OCI-LY7 (cell line): Measurements from ENCODE around the gene MPZL2.

Source experiments
- EZH2phosphoT487 ChIP-seq: fragments of 200-600 bp; sonication (generic); IDR thresholded peaks from 2 replicates; pipeline ENCODE4 v1.6.1; 2018; ENCODE audit warnings: low read depth, borderline replicate concordance, mild to moderate bottlenecking, mixed run types, antibody characterized with exemption, low read length, moderate library complexity, mixed read lengths
- TF ChIP-seq, protein P1 (sequence below): fragments of 200-600 bp; sonication (generic); conservative IDR thresholded peaks from 2 replicates; pipeline ENCODE4 v1.5.1; 2014; ENCODE audit warnings: mild to moderate bottlenecking, antibody characterized with exemption, low read length, moderate library complexity, mixed read lengths

DNA sequence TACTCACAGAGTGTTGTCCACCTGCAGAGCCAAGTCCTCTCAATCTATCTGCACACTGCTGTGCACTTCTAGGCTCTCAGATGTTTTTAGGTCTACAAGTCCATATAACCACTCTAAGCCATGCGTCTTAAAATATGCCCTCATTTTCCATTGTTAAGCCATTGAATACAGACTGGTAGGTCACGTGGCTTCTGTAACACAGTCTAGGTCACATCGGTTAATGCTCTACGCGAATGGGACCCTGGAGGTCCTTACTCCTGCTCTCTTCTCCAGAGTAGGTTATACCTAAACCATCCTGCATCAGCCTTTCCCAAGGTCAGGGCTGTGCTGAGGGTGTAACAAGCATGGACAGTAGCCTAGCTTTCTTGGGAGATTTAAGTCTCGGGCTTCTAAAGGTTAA lies 40.1 kb downstream of the MPZL2 start:
- TF ChIP-seq, protein P1, sequence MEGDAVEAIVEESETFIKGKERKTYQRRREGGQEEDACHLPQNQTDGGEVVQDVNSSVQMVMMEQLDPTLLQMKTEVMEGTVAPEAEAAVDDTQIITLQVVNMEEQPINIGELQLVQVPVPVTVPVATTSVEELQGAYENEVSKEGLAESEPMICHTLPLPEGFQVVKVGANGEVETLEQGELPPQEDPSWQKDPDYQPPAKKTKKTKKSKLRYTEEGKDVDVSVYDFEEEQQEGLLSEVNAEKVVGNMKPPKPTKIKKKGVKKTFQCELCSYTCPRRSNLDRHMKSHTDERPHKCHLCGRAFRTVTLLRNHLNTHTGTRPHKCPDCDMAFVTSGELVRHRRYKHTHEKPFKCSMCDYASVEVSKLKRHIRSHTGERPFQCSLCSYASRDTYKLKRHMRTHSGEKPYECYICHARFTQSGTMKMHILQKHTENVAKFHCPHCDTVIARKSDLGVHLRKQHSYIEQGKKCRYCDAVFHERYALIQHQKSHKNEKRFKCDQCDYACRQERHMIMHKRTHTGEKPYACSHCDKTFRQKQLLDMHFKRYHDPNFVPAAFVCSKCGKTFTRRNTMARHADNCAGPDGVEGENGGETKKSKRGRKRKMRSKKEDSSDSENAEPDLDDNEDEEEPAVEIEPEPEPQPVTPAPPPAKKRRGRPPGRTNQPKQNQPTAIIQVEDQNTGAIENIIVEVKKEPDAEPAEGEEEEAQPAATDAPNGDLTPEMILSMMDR: no peak
- no peak for TF ChIP-seq EZH2phosphoT487
